Measurements from ENCODE around the gene PLEKHD1.

DNA sequence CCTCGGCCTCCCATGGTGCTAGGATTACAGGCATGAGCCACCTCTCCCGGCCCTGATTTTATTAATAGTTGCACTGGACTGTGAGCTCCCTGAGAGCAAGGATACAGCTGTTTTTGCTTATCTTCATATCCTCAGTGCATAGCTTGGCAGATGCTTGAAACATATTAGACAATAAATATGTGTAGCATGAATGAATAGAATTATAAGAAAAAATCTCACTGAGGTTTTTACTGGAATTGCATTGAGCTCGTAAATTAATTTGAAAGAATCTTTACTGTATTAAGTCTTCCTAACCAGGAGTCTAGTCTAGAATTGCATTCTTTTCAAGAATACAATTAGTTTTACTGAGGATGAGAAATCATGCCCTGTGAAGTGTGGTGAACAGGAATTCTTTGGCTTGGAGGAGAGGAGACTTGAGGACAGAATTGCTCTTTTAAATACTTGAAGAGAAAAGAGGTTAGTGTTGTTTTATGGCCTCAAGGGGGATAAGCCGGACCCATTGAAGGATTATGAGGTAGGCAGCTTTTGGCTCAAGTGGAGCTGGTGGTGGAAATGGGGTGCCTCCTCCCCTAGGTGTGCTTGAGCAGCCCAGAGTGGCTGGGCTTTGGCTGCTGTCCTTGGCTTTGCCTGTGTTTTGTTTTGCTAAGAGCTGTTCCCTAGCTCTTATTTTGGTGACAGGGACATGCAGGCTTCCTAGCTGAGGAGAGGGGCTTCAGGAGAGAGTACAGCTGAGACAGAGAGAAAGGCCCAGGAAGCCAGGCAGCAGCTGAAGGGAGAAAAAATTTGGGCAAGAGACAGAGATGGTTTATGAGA, 34.0 kb downstream of the PLEKHD1 start:
- TF ChIP-seq, protein P1, sequence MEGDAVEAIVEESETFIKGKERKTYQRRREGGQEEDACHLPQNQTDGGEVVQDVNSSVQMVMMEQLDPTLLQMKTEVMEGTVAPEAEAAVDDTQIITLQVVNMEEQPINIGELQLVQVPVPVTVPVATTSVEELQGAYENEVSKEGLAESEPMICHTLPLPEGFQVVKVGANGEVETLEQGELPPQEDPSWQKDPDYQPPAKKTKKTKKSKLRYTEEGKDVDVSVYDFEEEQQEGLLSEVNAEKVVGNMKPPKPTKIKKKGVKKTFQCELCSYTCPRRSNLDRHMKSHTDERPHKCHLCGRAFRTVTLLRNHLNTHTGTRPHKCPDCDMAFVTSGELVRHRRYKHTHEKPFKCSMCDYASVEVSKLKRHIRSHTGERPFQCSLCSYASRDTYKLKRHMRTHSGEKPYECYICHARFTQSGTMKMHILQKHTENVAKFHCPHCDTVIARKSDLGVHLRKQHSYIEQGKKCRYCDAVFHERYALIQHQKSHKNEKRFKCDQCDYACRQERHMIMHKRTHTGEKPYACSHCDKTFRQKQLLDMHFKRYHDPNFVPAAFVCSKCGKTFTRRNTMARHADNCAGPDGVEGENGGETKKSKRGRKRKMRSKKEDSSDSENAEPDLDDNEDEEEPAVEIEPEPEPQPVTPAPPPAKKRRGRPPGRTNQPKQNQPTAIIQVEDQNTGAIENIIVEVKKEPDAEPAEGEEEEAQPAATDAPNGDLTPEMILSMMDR (IDR thresholded peaks at IDR 0.05): no peak
- no peak for TF ChIP-seq POLR2A (IDR thresholded peaks at IDR 0.05)

All from Peyer's patch (tissue), 4 donors.